HepG2 (cell line): ENCODE data around the gene BCAS2. TPM values are rescaled to one million over a fixed set of nuclear protein-coding genes. Genes with fewer than 3 reads are reported as not detected.

Experiments
- ADNP ChIP-seq: sonication (generic); formaldehyde crosslinking; IDR thresholded peaks from 2 replicates; pipeline ENCODE4 v1.4.0; 2020; ENCODE audit warnings: missing genetic modification reagents
- ARID5B ChIP-seq: IDR thresholded peaks from 2 replicates; pipeline ENCODE4 v1.4.0; 2020; ENCODE audit warnings: mild to moderate bottlenecking, missing genetic modification reagents
- E2F5 ChIP-seq: sonication (generic); formaldehyde crosslinking; conservative IDR thresholded peaks from 2 replicates; pipeline ENCODE4 v1.4.0; 2020; ENCODE audit warnings: missing genetic modification reagents
- KDM1A ChIP-seq: IDR thresholded peaks from 2 replicates; pipeline ENCODE4 v1.6.1; 2016; ENCODE audit warnings: missing compliant biosample characterization
- NFRKB ChIP-seq: fragments of 450-650 bp; IDR thresholded peaks from 2 replicates; pipeline ENCODE4 v1.6.1; 2017
- PHF8 ChIP-seq: sonication (generic); formaldehyde crosslinking; IDR thresholded peaks from 2 replicates; pipeline ENCODE4 v1.5.0; 2020; ENCODE audit warnings: missing genetic modification reagents
- RERE ChIP-seq: IDR thresholded peaks from 2 replicates; pipeline ENCODE4 v1.6.1; 2016; ENCODE audit warnings: low read depth, missing genetic modification reagents, missing compliant biosample characterization
- RXRA ChIP-seq: sonication (generic); formaldehyde crosslinking; IDR thresholded peaks from 2 replicates; pipeline ENCODE4 v1.5.1; 2020; ENCODE audit warnings: missing genetic modification reagents
- SMARCE1 ChIP-seq: fragments of 450-650 bp; IDR thresholded peaks from 2 replicates; pipeline ENCODE4 v1.6.1; 2017; ENCODE audit warnings: borderline replicate concordance
- SPEN ChIP-seq: sonication (generic); formaldehyde crosslinking; IDR thresholded peaks from 2 replicates; pipeline ENCODE4 v1.5.1; 2020; ENCODE audit warnings: low read depth, mild to moderate bottlenecking, missing genetic modification reagents
- TEAD3 ChIP-seq: optimal IDR thresholded peaks from 2 replicates; pipeline ENCODE3; 2016; ENCODE audit warnings: borderline replicate concordance
- ZBTB7B ChIP-seq: sonication (generic); formaldehyde crosslinking; IDR thresholded peaks from 2 replicates; pipeline ENCODE4 v1.4.0; 2020; ENCODE audit warnings: missing genetic modification reagents
- ZNF12 ChIP-seq: sonication (generic); formaldehyde crosslinking; IDR thresholded peaks from 2 replicates; pipeline ENCODE4 v1.5.0; 2020; ENCODE audit warnings: missing genetic modification reagents
- ZNF138 ChIP-seq: sonication (generic); formaldehyde crosslinking; IDR thresholded peaks from 2 replicates; pipeline ENCODE4 v1.5.0; 2020; ENCODE audit warnings: mild to moderate bottlenecking, low read depth, missing genetic modification reagents
- ZXDC ChIP-seq: sonication (generic); formaldehyde crosslinking; IDR thresholded peaks from 2 replicates; pipeline ENCODE4 v1.5.0; 2020; ENCODE audit warnings: mild to moderate bottlenecking, missing genetic modification reagents
- polyA plus RNA-seq, 8 experiments: library from polyadenylated mRNA; depleted of rRNA in 3 of 8; stranded (reverse) in 7 of 8; unstranded in 1 of 8; fragments of >200 nt; fragmentation: Illumina TruSeq in 4 of 8; extraction: Trizol in 4 of 8; gene quantifications; 2 replicates each; pipeline versions ENCODE4 v1.2.1 to v1.2.3, GENCODE V29; 2011 to 2016; ENCODE audit warnings: low read depth in 4 of 8, missing spikeins in 1 of 8, mixed read lengths in 1 of 8; ENCODE audit not compliant: insufficient read depth in 1 of 8
- total RNA-seq, 5 experiments: library from RNA; depleted of rRNA; stranded (reverse); fragments of >200 nt; fragmentation: Illumina TruSeq; extraction: Trizol; gene quantifications; 2 replicates each; pipeline ENCODE4 v1.2.3, GENCODE V29; 2016; ENCODE audit warnings: low read depth in 1 of 5

The BCAS2 gene
- total and polyA plus RNA-seq, 2 of the 13 experiments (the other 11 are each of a cell fraction or from before 2014, with no cell fraction given): 18.0 to 47.4 TPM

GRCh38 chr1:114581335-114582287 lies at the start of gene BCAS2 (continued):
- TF ChIP-seq PHF8 (CRISPR knock-in tag) (peak; percentile 69), ADNP (CRISPR knock-in tag) (no peak), KDM1A (no peak), SMARCE1 (no peak), ZBTB7B (CRISPR knock-in tag) (no peak), ARID5B (CRISPR knock-in tag) (peak; percentile 60), RERE (CRISPR knock-in tag) (no peak), ZXDC (0 out of 2 replicates have a peak, but pooled peaks have one; percentile 32), ZNF138 (CRISPR knock-in tag) (no peak), ZNF12 (no peak), RXRA (no peak; the same call in 1 of the 2 replicates), SPEN (no peak; the same call in none of the 2 replicates), TEAD3 (CRISPR knock-in tag) (peak; percentile 21), NFRKB (no peak), E2F5 (CRISPR knock-in tag) (0 out of 2 replicates have a peak, but pooled peaks have one; percentile 27)
